Lower leg skin (tissue), 3 donors: ENCODE results near the gene FOXD2.

Experiments
- POLR2A ChIP-seq, 2 donors: fragments of 450-650 bp; IDR thresholded peaks; one replicate each; pipeline ENCODE4 v1.6.1; 2016 to 2017; ENCODE audit warnings: antibody characterized with exemption in 2 of 2, mild to moderate bottlenecking in 1 of 2, moderate library complexity in 1 of 2
- TF ChIP-seq, protein P1 (sequence below), 3 donors: fragments of 450-650 bp; IDR thresholded peaks; one replicate each; pipeline ENCODE4 v1.5.1; 2016; ENCODE audit warnings: antibody characterized with exemption in 3 of 3, mild to moderate bottlenecking in 3 of 3, moderate library complexity in 2 of 3

DNA sequence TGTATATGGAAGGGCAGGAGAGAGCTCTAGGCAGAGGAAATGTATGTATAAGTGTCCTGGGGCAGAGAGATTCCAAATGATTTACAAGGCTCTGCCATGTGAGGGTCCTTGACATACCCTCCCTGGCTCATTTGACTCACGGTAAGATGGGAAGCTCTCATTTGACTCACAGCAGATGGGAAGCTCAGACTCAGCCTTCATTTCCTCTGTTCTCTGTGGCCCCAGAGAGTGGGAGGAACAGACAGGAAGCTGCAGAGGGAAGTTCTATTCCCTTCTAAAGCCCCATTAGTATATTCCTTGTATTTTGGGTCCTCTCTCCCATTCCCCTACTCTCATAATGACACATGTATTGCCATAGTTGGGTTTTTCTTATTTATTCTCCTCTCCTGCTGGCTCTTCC is 44.9 kb downstream of the FOXD2 start:
- TF ChIP-seq, protein P1, sequence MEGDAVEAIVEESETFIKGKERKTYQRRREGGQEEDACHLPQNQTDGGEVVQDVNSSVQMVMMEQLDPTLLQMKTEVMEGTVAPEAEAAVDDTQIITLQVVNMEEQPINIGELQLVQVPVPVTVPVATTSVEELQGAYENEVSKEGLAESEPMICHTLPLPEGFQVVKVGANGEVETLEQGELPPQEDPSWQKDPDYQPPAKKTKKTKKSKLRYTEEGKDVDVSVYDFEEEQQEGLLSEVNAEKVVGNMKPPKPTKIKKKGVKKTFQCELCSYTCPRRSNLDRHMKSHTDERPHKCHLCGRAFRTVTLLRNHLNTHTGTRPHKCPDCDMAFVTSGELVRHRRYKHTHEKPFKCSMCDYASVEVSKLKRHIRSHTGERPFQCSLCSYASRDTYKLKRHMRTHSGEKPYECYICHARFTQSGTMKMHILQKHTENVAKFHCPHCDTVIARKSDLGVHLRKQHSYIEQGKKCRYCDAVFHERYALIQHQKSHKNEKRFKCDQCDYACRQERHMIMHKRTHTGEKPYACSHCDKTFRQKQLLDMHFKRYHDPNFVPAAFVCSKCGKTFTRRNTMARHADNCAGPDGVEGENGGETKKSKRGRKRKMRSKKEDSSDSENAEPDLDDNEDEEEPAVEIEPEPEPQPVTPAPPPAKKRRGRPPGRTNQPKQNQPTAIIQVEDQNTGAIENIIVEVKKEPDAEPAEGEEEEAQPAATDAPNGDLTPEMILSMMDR (IDR thresholded peaks at IDR 0.05): no peak
- TF ChIP-seq POLR2A (IDR thresholded peaks at IDR 0.05): no peak
